Measurements from ENCODE around the gene LPAR1. TPM values are rescaled to one million over a fixed set of nuclear protein-coding genes. Genes with fewer than 3 reads are reported as not detected.

Gene LPAR1
- total RNA-seq, 1 donor from 2014 or later, result 23.2 TPM

DNA sequence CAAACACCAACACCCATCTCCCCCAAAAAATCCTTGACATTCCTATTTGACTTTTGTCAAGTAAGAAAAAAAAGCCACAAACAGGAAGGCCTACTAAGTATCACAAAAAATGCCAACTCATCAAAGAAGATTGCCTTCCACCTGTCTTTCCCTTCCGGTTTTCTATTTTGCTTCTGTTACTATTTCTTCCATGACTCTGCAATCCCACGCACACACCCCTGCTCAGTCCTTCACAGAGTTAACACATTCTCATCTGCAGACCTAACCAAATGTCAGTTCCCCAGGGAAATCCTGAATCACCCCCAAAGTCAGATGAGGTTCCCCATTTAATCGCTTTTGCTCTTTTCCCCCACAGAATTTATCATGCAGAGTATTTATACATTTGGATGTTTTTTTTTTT is 15.1 kb downstream of the LPAR1 start:
- Histone ChIP-seq H3K9me3 (no peaks in the 10 kb centered on the region), H3K4me3 (no peak overlapping the region), H3K27me3 (ENCODE audit: low read depth) (no peaks in the 10 kb centered on the region), H3K4me1 (no peaks in the 10 kb centered on the region), H3K27ac (no peak overlapping the region), H3K36me3 (no peaks in the 10 kb centered on the region)
- intact Hi-C loops (cut with DNase I), result no loop called here
- ATAC-seq (no peak), DNase-seq (no peak)
- no peak for TF ChIP-seq CTCF (IDR thresholded peaks at IDR 0.05)

GRCh38 chr9:111020594-111020993 is 17.7 kb downstream of the LPAR1 start:
- no peaks in the 10 kb centered on the region for H3K36me3 ChIP-seq
- intact Hi-C loops (cut with DNase I), result no loop called here
- no peak overlapping the region for H3K27ac ChIP-seq
- no peaks in the 10 kb centered on the region for H3K9me3 ChIP-seq
- no peak overlapping the region for H3K4me3 ChIP-seq
- H3K27me3 ChIP-seq (ENCODE audit: low read depth), result no peaks in the 10 kb centered on the region
- no peak for ATAC-seq
- peaks cover 12% of the 10 kb centered on the region for H3K4me1 ChIP-seq
- DNase-seq, result no peak
- no peak for TF ChIP-seq CTCF (IDR thresholded peaks at IDR 0.05)

DNA sequence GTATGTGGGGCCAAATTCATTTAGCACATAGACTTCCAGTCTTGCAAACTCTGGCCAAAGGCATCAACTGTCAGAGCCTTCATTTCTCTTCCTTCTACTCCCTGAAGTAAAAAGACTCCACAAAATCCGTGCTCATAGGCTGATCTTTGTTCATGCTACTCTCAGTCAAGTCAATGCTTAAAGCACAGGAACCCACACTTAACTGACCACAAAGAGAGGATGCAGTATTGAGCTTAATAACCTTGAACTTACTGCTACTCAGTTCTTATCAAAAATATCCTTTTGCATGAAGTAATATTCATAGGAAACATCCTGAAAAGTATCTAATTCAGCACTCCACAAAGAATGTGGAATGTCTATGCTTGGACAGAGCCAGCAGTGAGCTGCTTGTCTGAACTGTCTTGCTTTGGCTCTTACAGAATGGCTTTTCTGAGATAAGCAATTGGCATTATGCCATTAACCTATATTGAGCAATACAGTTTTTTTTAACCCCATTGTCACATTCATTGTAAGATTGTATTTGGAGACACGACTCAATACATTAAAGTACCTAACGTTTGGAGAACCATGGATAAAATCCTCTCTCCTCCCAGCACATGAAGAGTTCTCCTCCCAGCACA is 21.7 kb downstream of the LPAR1 start:
- H3K27me3 ChIP-seq (ENCODE audit: low read depth), result no peaks in the 10 kb centered on the region
- TF ChIP-seq CTCF (IDR thresholded peaks at IDR 0.05), result no peak
- intact Hi-C loops (cut with DNase I), result no loop called here
- DNase-seq (no peak), ATAC-seq (peak in 1 of 2 donors; percentile 37)
- no peak overlapping the region for H3K4me3 ChIP-seq
- no peaks in the 10 kb centered on the region for H3K36me3 ChIP-seq
- peaks cover 12% of the 10 kb centered on the region for H3K4me1 ChIP-seq
- no peak overlapping the region for H3K27ac ChIP-seq
- no peaks in the 10 kb centered on the region for H3K9me3 ChIP-seq

- TF ChIP-seq CTCF (IDR thresholded peaks at IDR 0.05), result no peak
- H3K27ac ChIP-seq, result no peak overlapping the region
- intact Hi-C loops (cut with DNase I), result no loop called here
- H3K4me3 ChIP-seq, result no peak overlapping the region
- H3K4me1 ChIP-seq, result peaks cover 12% of the 10 kb centered on the region
- H3K9me3 ChIP-seq, result no peaks in the 10 kb centered on the region
- ATAC-seq (no peak), DNase-seq (no peak)
- no peaks in the 10 kb centered on the region for H3K27me3 ChIP-seq (ENCODE audit: low read depth)
- no peaks in the 10 kb centered on the region for H3K36me3 ChIP-seq
Observed at GRCh38 chr9:111016016-111016415, 22.3 kb downstream of the LPAR1 start.

DNA sequence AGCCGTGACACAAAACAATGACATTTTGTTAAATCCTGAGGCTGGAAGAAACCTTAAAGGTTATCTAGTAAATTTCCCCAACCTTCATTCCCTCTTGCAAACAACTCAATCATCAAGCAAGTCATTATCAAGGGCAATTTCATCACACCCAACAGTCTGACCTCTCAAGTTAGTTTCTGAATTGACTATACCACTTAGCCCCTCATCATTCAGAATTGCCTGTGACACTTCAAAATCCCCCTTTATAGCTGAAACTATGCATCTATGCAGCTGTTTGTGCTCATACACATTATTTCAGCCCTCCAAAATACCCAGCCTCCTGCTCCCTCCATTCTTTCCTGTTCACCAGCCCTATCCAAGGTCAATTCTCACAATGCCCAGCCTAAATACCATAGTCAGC is 24.6 kb downstream of the LPAR1 start:
- ATAC-seq, result no peak
- Histone ChIP-seq H3K9me3 (no peaks in the 10 kb centered on the region), H3K4me3 (no peak overlapping the region), H3K36me3 (no peaks in the 10 kb centered on the region), H3K27me3 (ENCODE audit: low read depth) (no peaks in the 10 kb centered on the region), H3K4me1 (peaks cover 12% of the 10 kb centered on the region), H3K27ac (no peak overlapping the region)
- intact Hi-C loops (cut with DNase I), result no loop called here
- no peak for TF ChIP-seq CTCF (IDR thresholded peaks at IDR 0.05)
- no peak for DNase-seq

Measured in lower lobe of right lung (tissue), 2 donors.